NT2/D1 (cell line): Measurements from ENCODE around the gene FKBP15.
"Not testable (repeated sequence)": the region's sequence is repeated elsewhere in the genome, so short reads cannot be mapped to it uniquely, and the experiment has no call there.

Experiments
- DNase-seq: peaks from one replicate; pipeline ENCODE4 v3.0.0-alpha.2; 2011; ENCODE audit warnings: low read depth, low spot score
- H3K27me3 ChIP-seq: 2 replicates; pipeline ENCODE4 v1.6.0; 2011; ENCODE audit warnings: mild to moderate bottlenecking; ENCODE audit not compliant: insufficient read length, insufficient read depth
- H3K36me3 ChIP-seq: 2 replicates; pipeline ENCODE4 v1.6.1; 2011; ENCODE audit warnings: mild to moderate bottlenecking, low read length, mixed read lengths; ENCODE audit not compliant: insufficient read depth, insufficient read length
- H3K4me1 ChIP-seq: 2 replicates; pipeline ENCODE4 v1.5.1; 2011; ENCODE audit not compliant: insufficient read depth, insufficient read length
- H3K4me3 ChIP-seq: 2 replicates; pipeline ENCODE4 v1.5.1; 2011; ENCODE audit warnings: low read depth; ENCODE audit not compliant: insufficient read length
- H3K9ac ChIP-seq: 2 replicates; pipeline ENCODE4 v1.6.0; 2011; ENCODE audit warnings: low read depth; ENCODE audit not compliant: insufficient read length
- H3K9me3 ChIP-seq: 2 replicates; pipeline ENCODE4 v1.5.1; 2011; ENCODE audit warnings: mild to moderate bottlenecking, low read length; ENCODE audit not compliant: insufficient read depth
- SUZ12 ChIP-seq: IDR thresholded peaks from 2 replicates; pipeline ENCODE4 v1.6.1; 2011; ENCODE audit not compliant: insufficient read length, insufficient read depth; ENCODE audit errors: extremely low read depth
- YY1 ChIP-seq: IDR thresholded peaks from 2 replicates; pipeline ENCODE4 v1.6.1; 2011; ENCODE audit not compliant: insufficient read length, insufficient read depth
- ZNF274 ChIP-seq: IDR thresholded peaks from 2 replicates; pipeline ENCODE4 v1.6.1; 2011; ENCODE audit warnings: mild to moderate bottlenecking, low read depth, low read length

The FKBP15 gene

DNA sequence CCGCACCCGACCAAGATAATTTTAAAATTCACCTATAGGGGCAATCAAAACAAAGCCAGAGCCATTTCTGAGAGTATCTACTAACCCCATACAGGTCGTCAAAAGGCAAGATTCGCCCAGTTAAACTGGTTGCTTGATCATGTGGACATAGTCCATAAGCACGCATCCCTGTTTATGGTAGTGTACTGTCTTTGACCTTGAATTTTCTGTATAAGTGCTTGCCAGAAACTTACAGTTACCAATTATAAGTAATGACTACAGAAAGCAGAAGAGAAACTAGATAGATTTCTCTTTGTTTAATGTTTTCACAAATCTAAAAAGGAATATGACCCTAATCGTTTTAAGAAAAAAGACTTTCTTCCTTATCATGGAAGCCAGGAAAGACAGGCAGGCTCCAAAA lies 25.9 kb upstream of the FKBP15 start:
- TF ChIP-seq ZNF274, result no peak
- no peak for TF ChIP-seq YY1
- no peak for TF ChIP-seq SUZ12
- Histone ChIP-seq H3K9ac (no peak overlapping the region), H3K4me3 (no peak overlapping the region), H3K4me1 (no peaks in the 10 kb centered on the region), H3K36me3 (no peaks in the 10 kb centered on the region), H3K27me3 (no peaks in the 10 kb centered on the region), H3K9me3 (no peaks in the 10 kb centered on the region; the same call in 1 of the 2 replicates)
- DNase-seq, result no peak

- DNase-seq, result no peak
- no peaks in the 10 kb centered on the region for H3K36me3 ChIP-seq
- TF ChIP-seq ZNF274 (no peak), YY1 (no peak), SUZ12 (no peak)
- no peak overlapping the region for H3K4me3 ChIP-seq
- no peaks in the 10 kb centered on the region for H3K4me1 ChIP-seq
- H3K9ac ChIP-seq, result no peak overlapping the region
- no peaks in the 10 kb centered on the region; the same call in 1 of the 2 replicates for H3K9me3 ChIP-seq
- no peaks in the 10 kb centered on the region for H3K27me3 ChIP-seq
These were observed 24.8 kb upstream of the FKBP15 start for GRCh38 chr9:113245894-113246293.

DNA sequence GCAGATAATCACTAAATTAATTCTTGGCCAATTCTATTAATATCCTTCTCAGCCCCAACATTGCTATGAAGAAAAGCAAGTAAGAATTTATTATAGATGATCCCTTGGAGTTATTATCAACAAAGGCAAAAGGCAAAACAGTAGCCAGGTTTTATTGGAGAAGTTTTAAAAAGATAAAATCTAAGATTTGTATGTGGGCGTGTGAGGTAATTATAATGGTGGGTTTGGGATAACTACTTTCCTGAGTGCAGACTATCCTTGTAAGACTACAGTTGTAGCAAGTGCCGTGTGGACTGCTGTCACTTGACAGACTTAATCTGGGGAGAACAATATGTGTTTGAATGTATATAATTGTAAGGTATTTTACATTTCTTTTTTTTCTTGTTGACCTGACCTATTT lies 23.5 kb upstream of the FKBP15 start:
- TF ChIP-seq YY1 (no peak), SUZ12 (no peak), ZNF274 (no peak)
- no peaks in the 10 kb centered on the region for H3K4me1 ChIP-seq

DNA sequence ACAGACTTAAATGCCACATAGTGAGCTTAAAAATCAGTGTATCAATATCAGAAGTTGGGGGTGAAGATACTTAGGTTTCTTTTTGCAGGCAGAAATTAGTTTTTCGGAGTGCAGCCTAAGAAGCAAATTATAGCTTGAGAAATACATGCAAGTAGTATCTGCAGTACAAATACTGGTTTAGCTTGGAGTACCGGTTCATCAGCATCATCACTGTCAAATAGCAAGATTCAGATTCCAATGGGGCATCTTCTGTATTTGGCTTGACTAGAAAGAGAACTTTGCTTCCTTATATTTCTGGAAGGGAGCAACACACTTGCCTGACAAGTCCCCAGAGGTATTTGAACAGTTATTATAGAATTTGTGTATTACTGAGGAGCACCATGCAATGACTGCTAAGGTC lies 20.1 kb upstream of the FKBP15 start:
- no peaks in the 10 kb centered on the region for H3K4me1 ChIP-seq
- no peaks in the 10 kb centered on the region for H3K27me3 ChIP-seq
- no peak for TF ChIP-seq YY1
- TF ChIP-seq SUZ12, result no peak
- no peak for TF ChIP-seq ZNF274
- H3K9me3 ChIP-seq, result no peaks in the 10 kb centered on the region
- no peaks in the 10 kb centered on the region for H3K36me3 ChIP-seq
- no peak overlapping the region for H3K9ac ChIP-seq
- H3K4me3 ChIP-seq, result no peak overlapping the region
- no peak for DNase-seq

More for the DNA sequence above, 23.5 kb upstream of the FKBP15 start:
- no peak for DNase-seq
- Histone ChIP-seq H3K36me3 (no peaks in the 10 kb centered on the region), H3K9me3 (no peaks in the 10 kb centered on the region; the same call in 1 of the 2 replicates), H3K4me3 (no peak overlapping the region), H3K27me3 (no peaks in the 10 kb centered on the region), H3K9ac (no peak overlapping the region)

GRCh38 chr9:113238859-113239232 lies 17.8 kb upstream of the FKBP15 start:
- TF ChIP-seq YY1 (no peak), SUZ12 (no peak), ZNF274 (no peak)
- no peaks in the 10 kb centered on the region for H3K36me3 ChIP-seq
- DNase-seq, result no peak
- H3K4me1 ChIP-seq, result no peaks in the 10 kb centered on the region
- no peak overlapping the region for H3K4me3 ChIP-seq
- H3K27me3 ChIP-seq, result no peaks in the 10 kb centered on the region
- H3K9ac ChIP-seq, result no peak overlapping the region
- no peaks in the 10 kb centered on the region for H3K9me3 ChIP-seq

- H3K9me3 ChIP-seq, result no peaks in the 10 kb centered on the region
- TF ChIP-seq ZNF274 (no peak), YY1 (no peak), SUZ12 (no peak)
- DNase-seq, result no peak
- H3K36me3 ChIP-seq, result no peaks in the 10 kb centered on the region
- H3K9ac ChIP-seq, result no peak overlapping the region
- no peak overlapping the region for H3K4me3 ChIP-seq
- no peaks in the 10 kb centered on the region for H3K4me1 ChIP-seq
- no peaks in the 10 kb centered on the region for H3K27me3 ChIP-seq
These were observed 17.3 kb upstream of the FKBP15 start for GRCh38 chr9:113238202-113238858.

GRCh38 chr9:113237026-113237425 lies 15.9 kb upstream of the FKBP15 start:
- no peak for DNase-seq
- H3K9ac ChIP-seq, result no peak overlapping the region
- TF ChIP-seq SUZ12 (no peak), ZNF274 (no peak), YY1 (no peak)

GRCh38 chr9:113235701-113236255 lies 14.7 kb upstream of the FKBP15 start:
- DNase-seq, H3K4me1 ChIP-seq, H3K4me3 ChIP-seq, H3K36me3 ChIP-seq, H3K9ac ChIP-seq, H3K27me3 ChIP-seq, H3K9me3 ChIP-seq: not testable (repeated sequence)

More at GRCh38 chr9:113237026-113237425, 15.9 kb upstream of the FKBP15 start:
- Histone ChIP-seq H3K27me3 (no peaks in the 10 kb centered on the region), H3K4me1 (no peaks in the 10 kb centered on the region), H3K9me3 (no peaks in the 10 kb centered on the region), H3K36me3 (no peaks in the 10 kb centered on the region), H3K4me3 (no peak overlapping the region)
